ENCODE data around the gene TMEM175.

DNA sequence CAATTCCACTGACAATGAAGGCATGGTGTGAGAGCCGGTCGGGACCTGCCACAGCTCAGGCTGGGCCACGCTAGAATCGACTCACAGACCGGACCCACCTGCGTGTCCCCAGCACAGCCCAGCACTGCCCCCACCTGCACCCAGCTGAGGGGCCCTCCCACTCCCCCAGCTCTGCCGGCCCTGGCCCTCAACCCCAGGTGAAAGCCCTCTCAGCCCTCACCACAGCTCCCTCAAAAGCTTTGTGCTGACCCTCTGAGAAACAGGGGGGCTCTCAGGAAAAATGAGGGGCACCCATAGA lies 25.2 kb upstream of the TMEM175 start:
- TF ChIP-seq CTCF (IDR thresholded peaks at IDR 0.05) (no peak), ZFX (IDR thresholded peaks at IDR 0.05; ENCODE audit: borderline replicate concordance) (no peak)
